NCI-H1105 (cell line): ENCODE results near the gene TMEM108.

Experiments
- DNase-seq: peaks from one replicate; lab custom pipeline; 2025; lab: John Stamatoyannopoulos, UW

The TMEM108 gene

GRCh38 chr3:133386876-133387275 is 348.7 kb downstream of the TMEM108 start:
- DNase-seq = no peak

- DNase-seq = no peak
Measured at GRCh38 chr3:133387341-133387740, 349.1 kb downstream of the TMEM108 start.

GRCh38 chr3:133388696-133389395 is 350.7 kb downstream of the TMEM108 start:
- no peak for DNase-seq

- no peak for DNase-seq
Measured at GRCh38 chr3:133390715-133391114, 352.5 kb downstream of the TMEM108 start.

- no peak for DNase-seq
Measured at GRCh38 chr3:133393204-133393603, 355.0 kb downstream of the TMEM108 start.

GRCh38 chr3:133393691-133394474 is 355.7 kb downstream of the TMEM108 start:
- DNase-seq = no peak

- DNase-seq = no peak
Measured at GRCh38 chr3:133394561-133395311, 356.5 kb downstream of the TMEM108 start.

- no peak for DNase-seq
Measured at GRCh38 chr3:133396906-133397305, 358.7 kb downstream of the TMEM108 start.

GRCh38 chr3:133400006-133400515 is 361.9 kb downstream of the TMEM108 start, which contains the start of gene BFSP2:
BFSP2 (plus strand) TSS chr3:133400056; CDS start chr3:133400084, 28 bp downstream.
- no peak for DNase-seq

GRCh38 chr3:133401374-133402135 is 363.4 kb downstream of the TMEM108 start:
- DNase-seq = no peak

GRCh38 chr3:133404920-133405319 is 366.7 kb downstream of the TMEM108 start:
- no peak for DNase-seq

- no peak for DNase-seq
Measured at GRCh38 chr3:133408366-133408765, 370.2 kb downstream of the TMEM108 start.

GRCh38 chr3:133408961-133409360 is 370.8 kb downstream of the TMEM108 start:
- no peak for DNase-seq

- no peak for DNase-seq
Measured at GRCh38 chr3:133410191-133410892, 372.2 kb downstream of the TMEM108 start.

- no peak for DNase-seq
Measured at GRCh38 chr3:133412183-133413132, 374.3 kb downstream of the TMEM108 start.

- no peak for DNase-seq
Measured at GRCh38 chr3:133413161-133414020, 375.2 kb downstream of the TMEM108 start.

GRCh38 chr3:133414021-133414392 is 375.8 kb downstream of the TMEM108 start:
- no peak for DNase-seq

GRCh38 chr3:133418361-133418760 is 380.2 kb downstream of the TMEM108 start:
- no peak for DNase-seq
